Upper lobe of left lung (tissue), 6 donors: ENCODE measurements around the gene MPDZ. TPM values are rescaled to one million over a fixed set of nuclear protein-coding genes. Genes with fewer than 3 reads are reported as not detected.

Source experiments
- ATAC-seq, 2 donors: fragments of 200-7000 bp; cut with Tn5 transposase; one replicate each; pipeline ENCODE4 v1.9.1; 2022; ENCODE audit warnings: mild to moderate bottlenecking in 2 of 2, moderate library complexity in 2 of 2; ENCODE audit not compliant: low FRiP score in 2 of 2
- DNase-seq, 2 donors: peaks; one replicate each; pipeline ENCODE4 v3.0.0-alpha.2; 2019 to 2020
- H3K27ac ChIP-seq, 4 donors: fragments of 200-600 bp; sonication (generic); one replicate each; pipeline ENCODE4 v1.5.1; 2016 to 2019
- H3K27me3 ChIP-seq, 4 donors: fragments of 200-600 bp; sonication (generic); one replicate each; pipeline ENCODE4 v1.5.1; 2017 to 2019
- H3K36me3 ChIP-seq, 4 donors: fragments of 200-600 bp; sonication (generic); one replicate each; pipeline ENCODE4 v1.5.1; 2016 to 2019
- H3K4me1 ChIP-seq, 4 donors: fragments of 200-600 bp; sonication (generic); one replicate each; pipeline ENCODE4 v1.5.1; 2018 to 2019
- H3K4me3 ChIP-seq, 4 donors: fragments of 200-600 bp; sonication (generic); one replicate each; pipeline ENCODE4 v1.5.1; 2017 to 2019; ENCODE audit warnings: mild to moderate bottlenecking in 2 of 4, moderate library complexity in 1 of 4
- H3K9me3 ChIP-seq, 4 donors: fragments of 200-600 bp; sonication (generic); one replicate each; pipeline ENCODE4 v1.5.1; 2018 to 2019
- CTCF ChIP-seq, 6 experiments: fragments of 450-650 bp in 4 of 6; fragments of 200-600 bp in 2 of 6; sonication (generic) in 2 of 6; IDR thresholded peaks; one replicate each; pipeline ENCODE4 v1.5.1; 2016 to 2019; ENCODE audit warnings: antibody characterized with exemption in 6 of 6
- EP300 ChIP-seq, 4 donors: sonication (generic); formaldehyde crosslinking; IDR thresholded peaks; one replicate each; pipeline ENCODE4 v1.5.1; 2017; ENCODE audit warnings: antibody characterized with exemption in 4 of 4, control low read depth in 2 of 4
- POLR2A ChIP-seq, 4 donors: fragments of 450-650 bp; IDR thresholded peaks; one replicate each; pipeline ENCODE4 v1.5.1; 2016 to 2017; ENCODE audit warnings: antibody characterized with exemption in 4 of 4, mild to moderate bottlenecking in 2 of 4
- POLR2AphosphoS5 ChIP-seq, 2 donors: sonication (generic); formaldehyde crosslinking; IDR thresholded peaks; one replicate each; pipeline ENCODE4 v1.5.1; 2017; ENCODE audit warnings: antibody characterized with exemption in 2 of 2
- WGBS, 2 donors: methylation state at CpG; one replicate each; pipeline ENCODE4 v1.1.5; 2017 to 2018; 5-methylcytosine and 5-hydroxymethylcytosine counted together
- total RNA-seq, 6 donors: library from RNA; depleted of rRNA in 4 of 6; stranded (reverse); fragments of >200 nt in 4 of 6; gene quantifications; one replicate each; pipeline versions ENCODE4 v1.1.0 to v1.2.1, GENCODE V29; 2016 to 2021
- donor health status: DM: no; HTN: no; CAD: no; lungs with moderate emphysema.
- donor health status: DM: no; HTN: yes; CAD: no; lungs with severe emphysema.

MPDZ gene
- 10 to 100 TPM; 13.6 to 49.2 (median 27.8) TPM for total RNA-seq

- Histone ChIP-seq H3K9me3 (no peaks in the 10 kb centered on the region), H3K27ac (peak within 1 kb of the TSS; percentile 82 to 95 (median 88)), H3K4me3 (peak within 1 kb of the TSS; percentile 56 to 77 (median 68)), H3K36me3 (no peaks in the 10 kb centered on the region), H3K27me3 (no peaks in the 10 kb centered on the region), H3K4me1 (peaks cover 0 to 11% (median 10%) of the 10 kb centered on the region in 4 donors)
- DNase-seq (peak; percentile 60 to 94), ATAC-seq (peak; percentile 68 to 91)
- 9 to 28% methylated on average over 10 to 39 of the region's 82 CpGs for WGBS, 2 donors
- TF ChIP-seq POLR2AphosphoS5 (IDR thresholded peaks at IDR 0.05) (peak; percentile 10 to 35), CTCF (IDR thresholded peaks at IDR 0.05) (peak in 4 of 6 experiments; percentile 16 to 46 (median 26)), POLR2A (IDR thresholded peaks at IDR 0.05) (peak in 1 of 4 donors; percentile 47), EP300 (IDR thresholded peaks at IDR 0.05) (no peak)
Measured at GRCh38 chr9:13279284-13280141, at the start of gene MPDZ. TSS of gene MPDZ (minus strand) at chr9:13279692. CDS start at chr9:13250315, 29,377 bp downstream.

- H3K4me3 ChIP-seq: no peak overlapping the region
- 84 to 95% methylated on average over 1 of the region's 1 CpG for WGBS, 2 donors
- no peaks in the 10 kb centered on the region for H3K4me1 ChIP-seq
- H3K36me3 ChIP-seq: no peaks in the 10 kb centered on the region
- no peaks in the 10 kb centered on the region for H3K9me3 ChIP-seq
- no peak for ATAC-seq
- no peaks in the 10 kb centered on the region for H3K27me3 ChIP-seq
- TF ChIP-seq POLR2AphosphoS5 (IDR thresholded peaks at IDR 0.05) (no peak), CTCF (IDR thresholded peaks at IDR 0.05) (no peak), POLR2A (IDR thresholded peaks at IDR 0.05) (no peak), EP300 (IDR thresholded peaks at IDR 0.05) (no peak)
- DNase-seq: no peak
- H3K27ac ChIP-seq: no peak overlapping the region
Measured at GRCh38 chr9:13324988-13325387, 45.5 kb upstream of the MPDZ start.

GRCh38 chr9:13322828-13323550, 43.5 kb upstream of the MPDZ start:
- Histone ChIP-seq H3K4me1 (no peaks in the 10 kb centered on the region), H3K9me3 (peaks cover 0 to 2% (median 0%) of the 10 kb centered on the region in 4 donors), H3K36me3 (no peaks in the 10 kb centered on the region), H3K27me3 (no peaks in the 10 kb centered on the region), H3K4me3 (no peak overlapping the region), H3K27ac (no peak overlapping the region)
- DNase-seq: peak in 1 of 2 donors; percentile 40
- WGBS, 2 donors: 93% methylated on average over 26 to 29 of the region's 29 CpGs
- TF ChIP-seq CTCF (IDR thresholded peaks at IDR 0.05): no peak
- no peak for TF ChIP-seq EP300 (IDR thresholded peaks at IDR 0.05)
- TF ChIP-seq POLR2AphosphoS5 (IDR thresholded peaks at IDR 0.05): no peak
- TF ChIP-seq POLR2A (IDR thresholded peaks at IDR 0.05): no peak
- ATAC-seq: no peak

GRCh38 chr9:13318027-13318426, 38.5 kb upstream of the MPDZ start:
- Histone ChIP-seq H3K4me3 (no peak overlapping the region), H3K27me3 (no peaks in the 10 kb centered on the region), H3K9me3 (peaks cover 0 to 9% (median 3%) of the 10 kb centered on the region in 4 donors), H3K27ac (no peak overlapping the region), H3K4me1 (no peaks in the 10 kb centered on the region), H3K36me3 (no peaks in the 10 kb centered on the region)
- 92 to 94% methylated on average over 4 of the region's 4 CpGs for WGBS, 2 donors
- TF ChIP-seq EP300 (IDR thresholded peaks at IDR 0.05): no peak
- TF ChIP-seq CTCF (IDR thresholded peaks at IDR 0.05): no peak
- no peak for TF ChIP-seq POLR2A (IDR thresholded peaks at IDR 0.05)
- no peak for TF ChIP-seq POLR2AphosphoS5 (IDR thresholded peaks at IDR 0.05)
- ATAC-seq: no peak
- DNase-seq: no peak
